Measurements from ENCODE around the gene TUBB.
"Not testable (repeated sequence)": the region's sequence is repeated elsewhere in the genome, so short reads cannot be mapped to it uniquely, and the experiment has no call there.

TUBB gene

DNA sequence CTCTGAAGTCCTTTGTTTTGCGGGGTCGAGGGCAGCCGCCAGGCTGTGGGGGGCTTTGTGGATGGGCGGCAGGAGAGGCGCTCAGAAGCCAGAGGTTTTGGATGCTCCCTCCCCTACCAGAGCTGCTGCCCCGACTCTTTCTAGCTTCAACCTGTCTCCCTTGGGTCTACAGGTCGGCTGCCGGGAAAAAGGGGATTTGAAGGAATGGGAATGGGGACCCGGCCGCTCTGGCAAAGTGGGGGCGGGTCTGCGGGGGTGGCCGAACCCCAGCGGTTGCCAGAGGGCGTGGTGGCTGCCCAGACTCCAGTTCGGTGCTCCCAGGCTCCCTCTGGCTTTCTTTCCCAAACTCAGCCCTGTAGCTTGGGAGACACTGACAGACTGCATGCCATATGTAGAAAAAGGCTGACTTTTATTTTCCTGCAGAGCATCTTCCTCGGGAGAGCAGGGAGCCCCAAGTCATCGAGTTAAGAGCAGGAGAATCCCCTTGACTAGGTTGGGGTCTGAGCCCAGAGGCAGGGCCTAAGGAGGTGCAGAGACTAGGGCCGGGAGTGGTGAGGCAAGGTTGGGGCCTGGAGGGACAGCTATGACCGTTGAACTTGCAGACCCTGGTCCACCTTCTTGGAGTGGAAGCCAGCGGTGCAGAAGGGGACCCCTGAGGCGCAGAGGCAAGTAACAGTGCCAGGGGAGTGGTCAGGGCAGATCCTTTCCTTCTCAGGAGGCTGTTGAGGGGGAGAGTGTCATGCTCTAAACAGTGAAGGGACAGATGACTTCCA is 32.3 kb upstream of the TUBB start:
- peak in 1 of 3 donors; percentile 38 for DNase-seq

DNA sequence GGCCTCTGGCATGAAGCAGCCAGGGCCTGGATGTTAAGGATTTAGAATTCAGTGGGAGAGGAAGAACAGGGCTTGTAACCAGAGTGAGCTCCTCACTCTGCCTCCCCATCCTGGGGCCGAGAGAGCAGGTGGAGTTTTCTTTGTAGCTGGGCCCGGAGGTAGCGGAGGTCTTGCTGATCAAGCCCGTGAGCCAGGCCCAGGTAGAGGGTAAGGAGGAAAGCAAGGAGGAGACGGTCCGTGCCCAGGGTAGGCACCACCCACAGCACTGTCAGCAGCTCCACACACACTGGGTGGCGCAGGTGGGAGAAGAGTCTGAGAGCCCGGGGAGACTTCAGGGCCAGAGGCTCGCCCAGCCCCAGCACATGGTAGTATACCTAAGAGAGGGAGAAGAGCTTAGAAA is 31.6 kb upstream of the TUBB start:
- no peak for DNase-seq

DNA sequence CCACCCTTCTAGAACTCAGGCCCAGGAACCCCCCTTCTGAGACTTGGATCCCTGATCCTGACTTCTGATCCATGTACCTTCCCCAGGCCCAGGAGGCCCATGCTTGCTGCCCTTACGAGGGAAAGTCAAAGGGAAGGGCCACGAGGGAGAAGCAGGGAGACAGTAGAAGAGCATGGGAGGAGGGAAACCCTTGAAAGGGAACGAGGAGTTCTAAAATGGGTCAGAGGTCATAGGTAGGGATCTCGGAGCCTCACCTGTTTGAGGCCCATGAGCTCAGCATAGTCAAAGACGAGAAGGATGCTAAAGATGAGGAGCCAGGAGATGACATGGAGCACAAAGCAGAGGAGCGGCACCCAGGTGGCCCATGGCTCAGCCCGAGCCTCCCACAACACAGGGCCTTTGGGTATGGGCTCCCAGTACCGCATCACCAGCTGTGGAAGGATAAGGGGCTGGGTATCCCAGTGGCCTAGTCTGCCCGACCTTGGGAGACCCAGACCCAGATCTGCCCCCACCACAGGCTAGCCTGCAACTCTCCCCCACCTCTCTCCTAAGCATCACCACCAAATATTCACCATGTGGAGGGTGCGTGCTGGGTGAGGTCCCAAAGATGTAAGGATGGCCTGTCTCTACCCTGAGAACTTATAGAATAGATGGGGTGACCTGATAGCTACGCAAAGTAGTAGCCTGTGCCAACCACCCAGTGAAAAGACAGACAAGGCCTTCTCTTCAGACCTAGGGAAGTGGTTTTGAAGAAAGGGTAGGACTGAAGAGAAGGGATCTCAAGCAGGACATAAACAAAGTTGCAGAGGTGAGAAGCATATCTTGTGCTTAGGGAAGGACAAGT is 30.9 kb upstream of the TUBB start:
- no peak for DNase-seq

DNA sequence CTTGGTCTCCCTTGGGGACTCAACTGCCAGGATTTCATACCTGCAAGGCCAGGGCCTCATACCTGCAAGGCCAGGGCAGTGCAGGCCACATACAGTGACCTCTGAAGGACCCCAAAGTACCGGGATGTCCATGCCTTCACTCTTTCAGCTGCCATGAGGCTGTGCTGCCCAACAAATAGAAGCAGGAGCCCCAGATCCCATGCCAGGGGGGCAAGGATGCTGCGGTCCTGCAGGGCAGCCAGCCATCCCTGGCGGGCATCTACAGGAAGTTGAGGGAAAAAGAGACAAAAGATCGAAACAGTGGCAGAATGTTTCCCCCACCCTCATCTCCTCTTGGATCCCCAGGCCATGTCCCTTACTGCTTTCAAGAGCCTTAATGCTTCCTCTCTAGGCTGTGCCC is 30.2 kb upstream of the TUBB start:
- no peak for DNase-seq

DNA sequence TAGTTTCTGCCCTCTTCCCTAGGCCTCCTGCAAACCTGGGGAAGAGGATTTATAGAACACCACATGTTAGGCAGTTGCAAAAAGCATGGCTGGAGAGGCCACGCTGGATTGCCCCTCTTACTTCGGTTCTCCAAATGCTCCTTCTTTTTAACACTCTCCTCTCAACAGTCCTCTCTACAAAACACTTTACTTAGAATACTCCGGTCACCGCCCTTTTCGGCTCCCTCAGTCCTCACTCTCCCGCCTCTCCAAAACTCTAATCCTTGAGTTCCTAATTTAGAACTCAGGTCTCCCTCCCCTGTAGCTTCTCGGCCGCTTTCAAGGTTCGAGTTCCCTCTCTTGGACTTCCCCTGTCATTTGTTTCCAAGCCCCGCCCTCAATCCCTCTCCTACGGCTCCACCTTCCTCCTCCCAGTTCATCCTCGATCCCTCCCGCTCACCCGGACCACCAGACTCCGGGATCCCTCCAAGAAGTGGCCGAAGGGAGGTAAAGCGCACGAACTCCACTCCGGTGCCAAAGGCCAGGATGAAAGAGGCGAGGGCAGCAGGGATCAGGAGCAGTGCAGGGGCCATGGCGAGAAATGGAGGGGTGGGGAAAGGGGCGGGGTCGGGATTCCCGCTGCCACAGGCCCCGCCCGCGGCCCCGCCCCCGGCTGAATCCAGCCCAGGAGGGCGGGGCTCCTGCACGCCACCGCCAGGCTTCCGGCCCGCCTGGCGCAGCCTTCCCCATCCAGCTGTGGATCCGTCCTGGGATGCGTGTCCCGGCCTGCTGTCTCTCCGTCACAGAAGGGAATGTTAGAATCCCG is 29.5 kb upstream of the TUBB start, which contains the start of gene NRM:
Gene NRM (minus strand): TSS at position 582 of the 805 bp plus-strand sequence. CDS start 10 bp downstream, at position 572.
- peak; percentile 87 to 97 (median 93) for DNase-seq

DNA sequence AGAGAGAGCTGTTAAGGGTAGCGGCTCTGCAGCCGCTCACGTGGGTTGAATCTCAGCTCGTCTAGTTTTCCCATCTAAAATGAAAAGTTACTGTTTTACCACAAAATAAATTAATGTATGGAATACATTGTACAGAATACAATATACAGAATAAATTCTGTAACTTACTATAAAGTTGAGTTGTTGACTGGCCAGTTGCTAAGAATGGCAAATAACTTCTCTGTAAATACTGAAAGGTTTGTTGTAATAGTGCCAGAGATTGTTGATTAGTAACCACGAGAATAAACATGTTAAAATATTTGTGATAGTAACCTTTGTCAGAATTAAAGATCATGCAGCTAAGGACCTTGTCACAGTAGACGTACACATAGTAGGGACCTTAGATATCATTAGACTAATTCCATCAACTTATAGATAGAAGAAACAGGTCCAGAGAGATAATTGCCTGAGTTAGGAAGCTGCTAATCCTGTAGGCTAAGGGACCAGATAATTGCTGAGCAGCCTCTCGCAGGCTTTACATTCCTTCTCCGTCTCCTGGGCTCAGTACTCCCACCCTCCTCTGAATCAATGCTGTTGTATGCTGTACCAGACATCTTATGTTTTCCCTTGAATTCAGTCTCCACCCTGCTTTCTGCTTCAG is 28.8 kb upstream of the TUBB start:
- no peak for DNase-seq

DNA sequence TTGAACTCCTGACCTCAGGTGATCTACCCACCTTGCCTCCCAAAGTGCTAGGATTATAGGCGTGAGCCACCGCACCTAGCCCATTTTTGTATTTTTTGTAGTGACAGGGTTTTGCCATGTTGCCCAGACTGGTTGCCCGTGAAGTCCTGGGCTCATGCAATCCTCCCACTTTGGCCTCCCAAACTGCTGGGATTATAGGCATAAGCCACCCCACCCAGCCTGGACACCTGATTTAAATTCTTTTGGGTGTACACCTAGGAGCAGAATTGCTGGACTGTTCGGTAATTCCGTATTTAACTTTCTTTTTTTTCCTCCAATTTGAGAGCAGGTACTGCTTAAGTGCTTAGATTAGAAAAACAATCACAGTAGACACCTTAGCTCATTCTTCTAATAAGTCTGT is 23.7 kb upstream of the TUBB start:
- no peak for DNase-seq

DNA sequence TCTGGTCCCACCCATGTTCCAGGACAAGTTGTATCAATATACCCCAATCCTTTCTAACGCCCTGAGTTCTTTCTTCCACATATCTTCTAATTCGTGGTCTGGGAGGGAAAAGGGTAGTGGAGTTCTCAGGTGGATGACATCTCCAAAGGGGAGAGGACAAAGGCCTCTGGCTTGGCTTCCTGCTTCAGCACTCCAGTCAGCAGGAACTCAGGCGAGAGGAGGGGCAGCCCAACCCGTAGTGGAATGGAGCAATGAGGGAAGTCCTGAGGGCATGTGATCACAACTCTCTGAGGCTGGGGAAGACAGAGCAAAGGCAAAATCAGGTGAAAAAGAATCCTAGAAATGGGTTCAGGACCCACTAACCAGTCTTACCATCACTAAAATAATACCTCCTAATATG is 19.8 kb upstream of the TUBB start:
- peak; percentile 65 to 81 (median 77) for DNase-seq

DNA sequence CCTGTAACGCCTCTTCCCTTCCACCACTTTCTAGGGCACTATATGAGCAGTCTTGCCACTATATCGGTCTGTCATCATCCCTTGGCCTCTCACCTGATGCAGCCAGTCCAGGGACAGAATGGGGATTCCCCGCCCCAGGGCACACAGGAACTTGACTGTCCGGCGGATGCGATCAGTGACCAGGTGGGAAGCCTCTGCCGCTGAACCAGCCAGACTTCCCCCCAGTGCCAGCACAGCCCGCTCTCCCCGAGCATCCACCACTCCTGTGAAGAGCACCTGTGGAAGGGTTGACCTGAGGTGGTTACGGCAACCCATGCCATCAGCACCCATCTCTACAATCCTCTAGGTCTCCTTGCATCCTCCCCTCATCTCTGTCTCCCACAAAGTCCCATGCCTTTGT is 17.1 kb upstream of the TUBB start:
- DNase-seq, result no peak

DNA sequence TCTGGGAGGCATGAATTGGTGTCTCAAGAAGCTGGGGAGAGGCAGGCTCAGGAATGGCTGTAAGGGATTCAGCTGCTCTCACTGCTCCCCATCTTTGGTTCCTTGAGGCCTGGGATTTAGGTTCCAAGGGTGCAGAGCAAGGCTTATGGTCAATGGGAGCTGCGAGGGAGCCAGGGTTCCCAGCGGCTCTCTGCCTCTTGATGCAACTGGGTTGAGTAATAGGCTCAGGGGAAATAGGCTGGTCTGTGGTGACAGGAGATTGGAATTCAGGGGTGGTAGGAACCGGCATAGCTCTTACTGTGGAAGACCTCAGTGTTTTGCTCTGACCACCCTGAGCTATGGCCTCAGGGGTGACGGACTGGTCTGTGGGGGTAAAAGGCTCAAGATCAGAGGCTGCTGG is 16.3 kb upstream of the TUBB start:
- peak in 2 of 3 donors; percentile 41 to 44 for DNase-seq

DNA sequence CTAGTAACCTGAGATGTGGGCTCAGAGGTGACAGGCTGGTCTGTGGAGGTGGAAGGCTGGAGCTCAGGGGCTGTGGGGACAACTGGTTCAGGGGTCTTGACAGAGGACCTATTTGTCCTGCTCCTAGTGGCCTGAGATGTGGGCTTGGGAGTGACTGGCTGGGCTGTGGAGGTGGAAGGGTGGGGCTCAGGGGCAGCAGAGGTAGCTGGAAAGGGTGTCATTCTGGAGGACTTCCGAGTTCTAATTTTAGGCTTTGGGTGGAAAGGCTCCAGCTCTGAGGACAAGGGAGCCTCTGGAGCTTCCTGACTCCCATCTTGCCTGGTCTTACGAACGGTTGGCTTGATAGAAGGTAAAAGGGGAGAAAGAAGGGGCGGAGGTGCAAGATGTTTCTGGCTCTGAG is 14.5 kb upstream of the TUBB start:
- DNase-seq, result no peak

DNA sequence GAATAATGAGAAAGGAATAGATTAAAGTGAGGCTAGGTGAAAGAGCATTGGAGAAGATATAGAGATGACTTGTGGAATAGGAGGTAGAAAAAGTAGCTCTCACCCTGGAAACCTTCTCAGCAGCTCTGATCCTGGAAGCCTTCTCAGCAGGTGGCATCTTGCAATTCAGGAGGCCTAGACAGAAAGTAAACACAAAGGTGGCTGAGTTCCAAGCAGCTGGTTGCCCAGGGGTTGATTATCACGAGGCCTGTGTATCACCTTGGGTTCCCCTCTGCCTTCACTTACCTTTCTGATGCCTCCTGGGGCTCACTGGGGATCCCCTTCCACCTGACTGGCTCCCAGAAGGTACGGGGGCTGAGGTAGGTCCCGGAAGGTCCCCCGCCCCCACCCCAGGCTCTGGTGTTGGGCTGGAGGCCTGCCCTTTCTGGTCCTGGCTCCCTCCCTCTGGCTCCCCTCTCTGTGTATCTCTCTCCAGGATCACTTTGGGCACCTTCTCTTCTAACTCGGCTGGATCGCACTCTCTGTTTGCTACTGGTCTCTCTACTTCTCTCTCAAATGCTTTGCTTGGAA is 12.8 kb upstream of the TUBB start:
- no peak for DNase-seq

DNA sequence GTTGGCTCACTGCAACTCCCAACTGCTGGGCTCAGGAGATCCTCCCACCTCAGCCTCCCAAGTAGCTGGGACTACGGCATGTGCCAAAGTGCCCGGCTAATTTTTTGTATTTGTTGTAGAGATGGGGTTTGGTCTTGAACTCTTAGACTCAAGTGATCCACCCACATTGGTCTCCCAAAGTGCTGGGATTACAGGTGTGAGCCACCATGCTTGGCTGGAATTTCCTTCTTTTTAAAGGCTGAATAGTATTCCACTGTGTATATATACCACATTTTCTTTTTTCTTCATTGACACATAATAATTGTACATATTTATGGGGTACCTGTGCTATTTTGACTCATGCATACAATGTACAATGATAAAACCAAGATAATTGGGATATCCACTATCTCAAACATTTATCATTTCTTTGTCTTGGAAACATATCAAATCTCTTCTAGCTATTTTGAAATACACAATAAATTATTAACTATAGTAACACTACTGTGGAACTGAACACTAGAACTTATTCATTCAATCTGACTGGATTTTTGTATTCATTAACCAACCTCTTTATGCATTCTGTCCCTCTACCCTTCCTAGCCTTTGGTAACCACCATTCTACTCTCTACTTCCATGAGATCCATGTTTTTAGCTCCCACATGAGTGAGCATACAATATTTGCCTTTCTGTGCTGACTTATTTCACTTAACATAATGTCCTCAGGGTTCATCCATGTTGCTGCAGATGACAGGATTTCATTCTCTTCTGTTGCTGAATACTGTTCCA is 10.9 kb upstream of the TUBB start:
- DNase-seq, result no peak

DNA sequence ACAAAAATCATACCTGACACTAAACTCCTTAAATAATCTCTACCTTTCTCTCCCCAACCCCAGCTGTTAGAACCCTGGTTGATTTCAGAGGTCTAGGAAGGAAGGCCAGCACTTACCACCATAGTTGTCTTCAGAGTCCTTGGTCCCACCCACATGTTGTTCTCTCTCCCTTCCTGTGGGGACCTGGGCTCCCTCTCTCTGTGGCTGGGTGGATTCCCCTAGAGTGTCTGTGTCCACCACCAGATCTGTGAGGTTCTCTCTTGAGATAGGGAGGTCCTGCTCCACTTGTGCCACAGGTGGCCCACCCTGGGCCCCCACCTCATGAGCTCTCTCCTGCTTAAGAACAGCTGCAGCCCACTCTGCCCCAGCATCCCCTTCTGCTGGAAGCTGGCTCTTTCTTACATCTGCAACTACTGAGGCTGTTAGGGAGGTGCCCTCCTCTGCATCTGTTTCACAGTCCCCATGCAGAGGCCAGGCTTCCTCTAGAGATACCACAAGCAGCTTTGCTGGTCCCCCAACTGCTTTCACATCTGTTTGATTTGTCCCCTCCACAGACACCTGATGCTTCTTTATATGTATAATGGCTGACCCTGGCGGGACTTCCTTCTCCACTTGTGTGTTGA is 8.3 kb upstream of the TUBB start:
- DNase-seq, result no peak

DNA sequence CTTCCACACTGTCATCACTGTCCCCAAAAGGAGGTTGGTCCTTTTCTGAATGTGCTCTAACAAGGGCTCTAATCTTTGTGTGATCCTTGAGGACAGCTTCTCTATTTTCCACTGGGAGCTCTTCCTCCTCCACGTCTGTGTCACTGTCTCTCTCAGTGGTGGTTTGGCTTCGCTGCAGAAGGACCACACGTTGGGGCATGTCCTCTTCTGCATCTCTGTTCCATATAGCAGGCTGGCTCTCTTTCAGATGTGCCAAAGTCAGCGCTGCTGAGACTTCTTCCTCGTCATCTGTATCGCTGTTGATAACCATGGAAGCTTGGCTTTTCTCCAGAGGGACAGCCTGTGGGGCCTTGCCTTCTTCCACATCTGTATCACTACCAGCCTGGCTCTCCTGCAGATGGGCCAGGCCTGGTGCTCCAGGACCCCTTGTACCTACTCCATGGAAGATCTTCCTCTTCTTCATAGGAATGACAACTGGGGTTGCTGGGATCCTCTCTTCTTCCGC is 7.7 kb upstream of the TUBB start:
- DNase-seq, result no peak

DNA sequence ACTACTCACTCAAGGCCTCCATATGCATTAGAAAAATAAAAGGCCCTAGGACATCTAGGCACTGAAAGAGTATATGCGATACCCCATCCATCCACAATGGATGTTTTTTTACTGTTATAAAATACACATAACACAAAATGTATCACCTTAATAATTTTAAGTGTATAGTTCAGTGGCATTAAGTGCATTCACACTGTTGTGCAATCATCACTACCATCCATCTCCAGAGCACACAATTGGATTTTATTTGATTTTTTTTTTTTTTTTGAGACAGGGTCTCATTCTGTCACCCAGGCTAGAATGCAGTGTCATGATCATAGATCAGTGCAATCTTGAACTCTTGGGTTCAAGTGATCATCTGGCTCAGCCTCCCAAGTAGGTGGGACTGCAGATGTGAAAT is 5.9 kb upstream of the TUBB start:
- DNase-seq, result no peak

DNA sequence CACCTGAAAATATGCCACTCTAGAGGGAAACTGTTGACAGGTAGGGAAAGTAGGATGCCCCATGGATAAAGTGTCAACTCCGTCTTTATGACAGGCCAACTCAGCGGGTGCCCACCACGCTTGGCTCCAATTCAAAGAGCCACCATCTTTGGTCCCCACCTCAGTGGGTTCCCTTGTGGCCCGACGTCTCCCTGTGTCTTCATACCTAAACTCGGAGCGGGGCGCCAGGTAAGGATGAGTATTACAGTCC is 3.3 kb upstream of the TUBB start:
- no peak for DNase-seq

DNA sequence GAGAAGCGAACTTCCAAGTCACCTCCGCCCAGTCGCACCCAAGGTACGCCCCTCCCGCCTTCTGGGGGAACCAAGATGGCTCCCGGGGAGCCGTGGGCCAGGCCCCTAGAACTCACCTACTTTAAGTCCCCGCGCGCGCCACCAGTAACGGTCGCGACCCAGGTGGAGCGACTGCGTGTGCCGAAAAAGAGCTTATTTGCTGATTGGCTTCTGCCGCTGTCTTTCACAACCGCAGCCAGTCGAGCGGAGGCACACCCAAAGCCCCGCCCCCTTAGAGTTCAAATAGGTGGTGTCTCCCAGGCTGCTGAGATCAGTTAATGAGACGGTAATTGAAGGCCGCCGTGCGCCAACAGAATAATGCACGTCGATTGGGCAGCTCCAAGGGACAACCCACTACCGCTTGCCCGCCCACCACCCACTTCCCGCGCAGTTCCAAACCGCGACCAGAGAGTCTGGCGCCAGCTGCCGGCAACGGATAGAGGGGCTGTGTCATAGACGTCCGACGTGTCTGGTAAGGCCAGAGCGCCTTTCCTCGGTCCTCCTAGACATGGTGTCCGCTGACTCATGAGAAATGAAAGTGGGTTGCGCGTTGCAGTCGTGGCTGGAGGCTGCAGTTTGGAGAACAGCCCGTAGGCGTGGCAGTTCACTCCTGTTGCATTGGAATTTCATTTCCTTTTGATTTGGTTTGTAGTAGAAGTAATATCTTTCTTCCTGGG is 2.9 kb upstream of the TUBB start, which contains the start of gene MDC1:
Gene MDC1 (minus strand): TSS at position 153 of the 716 bp plus-strand sequence. CDS start 2,106 bp downstream, outside the sequence.
- DNase-seq, result peak; percentile 98 to 100 (median 100)

DNA sequence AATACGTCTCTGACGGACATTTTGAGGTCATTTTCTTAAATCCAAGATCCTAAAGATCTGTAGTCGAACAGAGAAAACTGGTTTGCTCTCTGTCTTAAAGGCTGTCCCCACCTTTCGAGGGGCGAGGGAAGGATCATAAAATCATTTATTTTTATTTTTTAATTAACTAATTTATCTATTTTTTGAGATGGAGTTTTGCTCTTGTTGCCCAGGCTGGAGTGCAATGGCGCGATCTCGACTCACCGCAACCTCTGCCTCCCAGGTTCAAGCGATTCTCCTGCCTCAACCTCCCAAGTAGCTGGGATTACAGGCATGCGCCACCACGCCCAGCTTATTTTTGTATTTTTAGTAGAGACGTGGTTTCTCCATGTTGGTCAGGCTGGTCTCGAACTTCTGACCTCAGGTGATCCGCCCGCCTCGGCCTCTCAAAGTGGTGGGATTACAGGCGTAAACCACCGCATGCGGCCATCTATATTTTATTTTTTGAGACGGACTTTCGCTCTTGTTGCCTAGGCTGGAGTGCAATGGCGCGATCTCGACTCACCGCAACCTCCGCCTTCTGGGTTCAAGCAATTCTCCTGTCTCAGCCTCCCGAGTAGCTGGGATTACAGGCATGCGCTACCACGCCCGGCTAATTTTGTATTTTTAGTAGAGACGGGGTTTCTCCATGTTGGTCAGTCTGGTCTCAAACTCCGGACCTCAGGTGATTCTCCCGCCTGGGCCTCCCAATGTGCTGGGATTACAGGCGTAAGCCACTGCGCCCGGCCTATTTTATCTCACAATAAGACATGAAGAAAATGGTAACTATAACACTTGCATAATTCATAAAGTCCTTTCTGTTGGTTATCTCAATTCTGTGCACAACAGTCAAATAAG is 2.1 kb upstream of the TUBB start:
- DNase-seq, result not testable (repeated sequence)

Measured in suppressor macrophage treated with lipopolysaccharide for 1 hour (primary cell).